GM21447 (cell line): ENCODE measurements around the gene PRTN3.

Experiments
- ATAC-seq: cut with Tn5 transposase; IDR thresholded peaks from one replicate; pipeline ENCODE4 v1.9.1; 2021; ENCODE audit not compliant: unreplicated experiment

PRTN3 gene

DNA sequence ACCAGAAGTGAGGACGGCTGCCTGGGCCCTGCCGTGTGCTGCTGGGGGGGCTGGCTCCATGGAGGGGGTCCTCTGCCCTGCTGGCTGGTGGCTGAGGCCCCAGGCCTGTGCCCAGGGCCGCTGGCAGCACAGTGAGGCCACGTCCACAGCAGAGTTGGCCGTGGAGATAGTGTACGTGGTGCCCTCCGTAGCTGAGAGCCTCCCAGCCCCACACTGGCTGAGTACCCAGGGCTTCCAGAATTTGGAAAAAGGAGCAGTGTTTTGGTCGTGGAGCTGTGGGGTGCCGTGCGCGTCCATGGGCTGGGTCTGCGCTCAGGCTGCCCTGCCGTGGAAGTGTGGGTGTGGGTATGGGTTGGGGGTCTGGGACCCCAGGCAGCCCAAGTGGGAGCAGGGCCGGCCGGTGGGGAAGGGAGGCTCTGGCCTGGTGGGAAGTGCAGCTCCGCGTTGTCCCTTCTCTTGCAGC, 37.7 kb upstream of the PRTN3 start:
- ATAC-seq: no peak

DNA sequence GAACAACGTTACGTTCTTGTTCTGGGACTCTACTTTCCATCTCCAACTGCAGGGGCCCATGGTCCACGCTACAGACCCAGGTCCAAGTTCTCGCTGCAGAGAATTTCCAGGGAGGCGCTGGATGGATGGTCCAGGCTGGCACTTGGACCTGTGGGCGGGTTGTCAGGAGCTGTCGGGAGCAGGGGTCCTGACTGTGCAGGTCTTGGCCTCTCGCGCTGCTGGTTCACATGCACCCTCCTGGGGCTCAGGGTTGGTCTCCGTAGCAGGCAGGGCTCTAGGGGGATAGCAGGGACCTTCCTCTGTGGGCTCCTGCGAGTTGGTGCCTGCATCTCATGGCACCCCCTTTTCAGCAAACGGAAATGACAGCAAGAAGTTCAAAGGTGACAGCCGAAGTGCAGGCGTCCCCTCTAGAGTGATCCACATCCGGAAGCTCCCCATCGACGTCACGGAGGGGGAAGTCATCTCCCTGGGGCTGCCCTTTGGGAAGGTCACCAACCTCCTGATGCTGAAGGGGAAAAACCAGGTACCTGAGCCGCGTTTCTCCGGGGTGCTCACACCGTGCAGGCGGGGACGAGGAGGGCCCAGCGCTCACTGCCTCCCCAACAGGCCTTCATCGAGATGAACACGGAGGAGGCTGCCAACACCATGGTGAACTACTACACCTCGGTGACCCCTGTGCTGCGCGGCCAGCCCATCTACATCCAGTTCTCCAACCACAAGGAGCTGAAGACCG, 36.9 kb upstream of the PRTN3 start:
- no peak for ATAC-seq

DNA sequence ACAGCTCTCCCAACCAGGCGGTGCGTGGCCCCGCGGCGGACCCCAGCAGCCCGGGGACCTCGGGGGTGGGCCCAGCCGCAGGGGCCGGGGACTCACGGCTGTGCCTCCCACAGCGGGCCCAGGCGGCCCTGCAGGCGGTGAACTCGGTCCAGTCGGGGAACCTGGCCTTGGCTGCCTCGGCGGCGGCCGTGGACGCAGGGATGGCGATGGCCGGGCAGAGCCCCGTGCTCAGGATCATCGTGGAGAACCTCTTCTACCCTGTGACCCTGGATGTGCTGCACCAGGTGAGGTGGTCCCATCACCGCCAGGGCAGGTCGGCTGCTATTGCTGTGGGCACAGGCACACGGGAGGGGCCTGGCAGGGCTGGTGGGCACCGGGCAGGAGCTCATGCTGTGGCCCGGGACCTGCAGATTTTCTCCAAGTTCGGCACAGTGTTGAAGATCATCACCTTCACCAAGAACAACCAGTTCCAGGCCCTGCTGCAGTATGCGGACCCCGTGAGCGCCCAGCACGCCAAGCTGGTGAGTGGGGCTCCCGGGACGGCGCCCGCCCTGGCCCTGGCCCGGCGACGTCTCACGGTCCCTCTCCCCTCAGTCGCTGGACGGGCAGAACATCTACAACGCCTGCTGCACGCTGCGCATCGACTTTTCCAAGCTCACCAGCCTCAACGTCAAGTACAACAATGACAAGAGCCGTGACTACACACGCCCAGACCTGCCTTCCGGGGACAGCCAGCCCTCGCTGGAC, 36.2 kb upstream of the PRTN3 start:
- no peak for ATAC-seq

DNA sequence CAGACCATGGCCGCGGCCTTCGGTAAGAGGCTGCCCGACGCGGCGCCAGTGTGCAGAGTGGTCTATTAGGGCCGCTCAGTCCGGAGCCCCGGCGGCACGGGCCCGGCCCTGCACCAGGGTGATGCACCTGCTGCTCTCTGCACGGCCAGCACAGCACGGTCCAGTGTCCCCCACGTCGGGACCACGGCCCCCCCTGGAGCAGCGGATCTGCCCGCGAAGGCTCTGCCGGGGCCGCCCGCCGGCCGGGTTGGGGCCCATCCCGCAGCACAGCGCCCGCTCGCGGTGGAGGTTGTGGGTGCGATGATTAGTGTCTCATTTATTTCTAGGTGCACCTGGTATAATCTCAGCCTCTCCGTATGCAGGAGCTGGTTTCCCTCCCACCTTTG, 35.6 kb upstream of the PRTN3 start:
- ATAC-seq: no peak

DNA sequence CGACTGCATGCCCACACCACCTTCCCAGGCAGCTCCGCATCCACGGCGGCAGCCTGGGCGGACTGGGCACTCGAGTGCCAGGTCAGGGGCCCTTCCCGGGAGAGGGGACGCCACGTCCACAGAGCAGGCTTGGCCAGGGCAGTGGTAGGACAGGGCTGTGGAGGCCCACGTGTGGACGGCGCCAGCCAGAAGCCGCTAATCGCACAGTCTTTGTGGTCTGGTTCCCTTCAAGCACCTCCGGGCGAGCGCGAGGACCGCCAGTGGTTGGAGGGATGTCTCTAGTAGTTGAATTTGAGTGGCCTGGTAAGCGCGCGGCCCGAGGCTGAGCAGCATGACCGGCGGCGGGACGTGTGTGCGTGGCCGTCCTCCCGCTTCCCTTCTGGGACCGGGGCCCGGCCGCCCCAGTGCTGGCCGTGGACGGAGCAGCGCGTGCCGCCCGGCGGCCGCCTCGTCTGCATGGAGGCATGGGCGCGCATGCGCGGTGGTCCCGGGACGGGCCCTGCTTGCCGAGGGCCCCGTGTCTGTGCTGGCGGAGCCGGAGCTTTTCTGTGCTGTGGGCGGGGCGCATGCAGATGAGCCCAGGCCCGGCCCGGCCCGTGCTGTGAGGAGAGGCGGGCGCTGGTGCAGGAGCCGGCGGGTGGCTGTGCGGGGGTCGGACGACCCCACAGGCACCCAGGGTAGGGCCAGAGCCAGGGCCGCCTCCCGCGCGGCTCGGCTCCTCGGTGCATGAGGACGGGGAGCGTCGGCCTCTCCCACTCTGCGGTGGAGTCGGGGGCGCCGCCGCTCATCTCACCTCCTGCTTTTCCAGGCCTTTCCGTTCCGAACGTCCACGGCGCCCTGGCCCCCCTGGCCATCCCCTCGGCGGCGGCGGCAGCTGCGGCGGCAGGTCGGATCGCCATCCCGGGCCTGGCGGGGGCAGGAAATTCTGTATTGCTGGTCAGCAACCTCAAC, 34.9 kb upstream of the PRTN3 start:
- ATAC-seq: no peak

DNA sequence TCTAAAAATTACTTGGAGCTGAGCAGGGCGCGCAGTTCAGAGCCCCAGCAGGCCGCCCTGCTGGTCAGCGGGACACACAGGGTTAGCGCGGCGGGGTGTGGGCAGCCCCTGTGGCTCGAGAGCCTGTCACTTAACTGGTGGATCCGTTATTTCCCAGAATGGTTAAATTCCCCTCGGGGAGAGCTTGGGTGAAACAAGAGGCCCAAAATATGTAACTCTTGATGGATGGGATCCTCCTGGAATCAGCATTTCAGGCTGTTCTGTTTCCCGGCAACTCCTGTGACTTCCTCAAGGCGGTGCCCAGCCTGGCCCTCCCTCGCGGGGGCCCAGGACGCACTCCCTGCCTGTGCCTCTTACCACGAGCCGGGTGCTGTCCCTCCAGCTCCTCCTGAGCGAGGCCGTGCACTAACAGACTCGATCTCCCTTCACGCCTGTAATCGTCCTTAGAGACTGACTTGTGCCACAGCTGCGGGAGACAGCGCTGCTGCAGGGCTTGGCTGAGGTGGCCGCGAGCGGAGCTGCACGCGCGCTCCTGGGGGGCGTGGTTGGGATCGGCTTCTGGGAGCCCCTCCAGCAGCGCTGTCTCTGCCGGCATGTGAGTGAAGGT, 33.9 kb upstream of the PRTN3 start:
- no peak for ATAC-seq

DNA sequence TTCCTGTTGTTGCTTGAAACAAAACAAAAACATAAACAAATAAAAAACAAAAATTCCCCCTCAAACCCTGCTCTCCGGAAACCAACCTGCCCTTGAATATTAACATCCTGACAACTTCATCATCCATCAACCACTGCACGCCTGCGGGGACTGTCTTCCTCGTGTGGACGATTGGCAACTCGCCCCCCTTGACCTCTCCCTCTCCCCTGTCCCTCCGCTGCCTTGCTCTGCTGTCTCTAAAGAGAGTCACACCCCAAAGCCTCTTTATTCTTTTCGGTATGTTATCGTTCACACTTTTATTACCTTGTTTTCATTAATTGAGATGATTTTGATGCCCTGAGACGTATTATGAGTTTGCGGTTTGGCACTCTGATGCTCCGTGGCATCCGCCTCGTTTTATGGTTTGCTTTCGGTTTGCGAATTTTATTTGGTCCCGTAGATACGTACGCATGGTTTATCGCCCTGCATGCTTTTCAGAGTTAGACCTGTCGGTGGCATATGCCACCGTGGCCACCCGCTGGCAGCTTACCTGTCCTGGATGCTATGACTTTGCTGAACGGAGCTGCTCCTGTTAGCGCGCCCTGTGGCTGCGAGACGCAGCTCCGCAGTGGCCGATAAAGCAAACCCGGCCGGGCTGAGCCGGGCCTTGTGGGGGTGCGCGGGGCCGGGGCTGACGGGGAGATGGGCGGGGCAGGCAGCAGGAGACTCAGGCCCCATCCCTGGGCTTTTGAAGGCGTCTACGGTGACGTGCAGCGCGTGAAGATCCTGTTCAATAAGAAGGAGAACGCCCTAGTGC, 33.0 kb upstream of the PRTN3 start:
- ATAC-seq: no peak

DNA sequence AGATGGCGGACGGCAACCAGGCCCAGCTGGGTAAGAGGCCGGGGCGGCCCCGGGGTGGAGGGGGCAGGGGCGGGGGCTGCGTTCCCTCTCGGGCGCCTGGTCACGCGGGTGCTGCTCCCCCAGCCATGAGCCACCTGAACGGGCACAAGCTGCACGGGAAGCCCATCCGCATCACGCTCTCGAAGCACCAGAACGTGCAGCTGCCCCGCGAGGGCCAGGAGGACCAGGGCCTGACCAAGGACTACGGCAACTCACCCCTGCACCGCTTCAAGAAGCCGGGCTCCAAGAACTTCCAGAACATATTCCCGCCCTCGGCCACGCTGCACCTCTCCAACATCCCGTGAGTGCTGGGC, 32.4 kb upstream of the PRTN3 start:
- no peak for ATAC-seq

DNA sequence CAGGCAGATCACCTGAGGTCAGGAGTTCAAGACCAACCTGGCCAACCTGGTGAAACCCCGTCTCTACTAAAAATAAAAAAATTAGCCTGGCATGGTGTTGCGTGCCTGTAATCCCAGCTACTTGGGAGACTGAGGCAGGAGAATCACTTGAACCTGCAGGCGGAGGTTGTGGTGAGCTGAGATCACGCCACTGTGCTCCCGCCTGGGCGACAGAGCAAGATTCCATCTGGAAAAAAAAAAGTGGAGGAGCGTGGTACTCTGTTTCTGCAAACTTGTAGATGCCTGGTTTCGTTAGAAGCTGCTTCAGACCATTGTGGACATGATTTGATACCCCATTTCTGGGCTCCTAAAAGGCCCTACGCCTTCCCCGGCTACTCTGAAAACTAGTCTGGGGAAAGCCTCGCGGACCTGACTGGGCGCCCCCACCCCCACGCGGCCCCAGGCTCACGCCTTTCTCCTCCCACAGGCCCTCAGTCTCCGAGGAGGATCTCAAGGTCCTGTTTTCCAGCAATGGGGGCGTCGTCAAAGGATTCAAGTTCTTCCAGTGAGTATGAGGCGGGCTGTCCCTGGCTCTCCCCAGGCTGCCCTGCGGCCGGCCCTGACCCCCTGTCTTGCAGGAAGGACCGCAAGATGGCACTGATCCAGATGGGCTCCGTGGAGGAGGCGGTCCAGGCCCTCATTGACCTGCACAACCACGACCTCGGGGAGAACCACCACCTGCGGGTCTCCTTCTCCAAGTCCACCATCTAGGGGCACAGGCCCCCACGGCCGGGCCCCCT, 30.5 kb upstream of the PRTN3 start:
- no peak for ATAC-seq

DNA sequence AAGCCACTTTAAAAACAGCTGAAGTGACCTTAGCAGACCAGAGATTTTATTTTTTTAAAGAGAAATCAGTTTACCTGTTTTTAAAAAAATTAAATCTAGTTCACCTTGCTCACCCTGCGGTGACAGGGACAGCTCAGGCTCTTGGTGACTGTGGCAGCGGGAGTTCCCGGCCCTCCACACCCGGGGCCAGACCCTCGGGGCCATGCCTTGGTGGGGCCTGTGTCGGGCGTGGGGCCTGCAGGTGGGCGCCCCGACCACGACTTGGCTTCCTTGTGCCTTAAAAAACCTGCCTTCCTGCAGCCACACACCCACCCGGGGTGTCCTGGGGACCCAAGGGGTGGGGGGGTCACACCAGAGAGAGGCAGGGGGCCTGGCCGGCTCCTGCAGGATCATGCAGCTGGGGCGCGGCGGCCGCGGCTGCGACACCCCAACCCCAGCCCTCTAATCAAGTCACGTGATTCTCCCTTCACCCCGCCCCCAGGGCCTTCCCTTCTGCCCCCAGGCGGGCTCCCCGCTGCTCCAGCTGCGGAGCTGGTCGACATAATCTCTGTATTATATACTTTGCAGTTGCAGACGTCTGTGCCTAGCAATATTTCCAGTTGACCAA, 29.8 kb upstream of the PRTN3 start:
- ATAC-seq: no peak

DNA sequence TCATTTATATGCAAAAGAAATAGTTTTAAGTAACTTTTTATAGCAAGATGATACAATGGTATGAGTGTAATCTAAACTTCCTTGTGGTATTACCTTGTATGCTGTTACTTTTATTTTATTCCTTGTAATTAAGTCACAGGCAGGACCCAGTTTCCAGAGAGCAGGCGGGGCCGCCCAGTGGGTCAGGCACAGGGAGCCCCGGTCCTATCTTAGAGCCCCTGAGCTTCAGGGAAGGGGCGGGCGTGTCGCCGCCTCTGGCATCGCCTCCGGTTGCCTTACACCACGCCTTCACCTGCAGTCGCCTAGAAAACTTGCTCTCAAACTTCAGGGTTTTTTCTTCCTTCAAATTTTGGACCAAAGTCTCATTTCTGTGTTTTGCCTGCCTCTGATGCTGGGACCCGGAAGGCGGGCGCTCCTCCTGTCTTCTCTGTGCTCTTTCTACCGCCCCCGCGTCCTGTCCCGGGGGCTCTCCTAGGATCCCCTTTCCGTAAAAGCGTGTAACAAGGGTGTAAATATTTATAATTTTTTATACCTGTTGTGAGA, 29.2 kb upstream of the PRTN3 start:
- no peak for ATAC-seq

DNA sequence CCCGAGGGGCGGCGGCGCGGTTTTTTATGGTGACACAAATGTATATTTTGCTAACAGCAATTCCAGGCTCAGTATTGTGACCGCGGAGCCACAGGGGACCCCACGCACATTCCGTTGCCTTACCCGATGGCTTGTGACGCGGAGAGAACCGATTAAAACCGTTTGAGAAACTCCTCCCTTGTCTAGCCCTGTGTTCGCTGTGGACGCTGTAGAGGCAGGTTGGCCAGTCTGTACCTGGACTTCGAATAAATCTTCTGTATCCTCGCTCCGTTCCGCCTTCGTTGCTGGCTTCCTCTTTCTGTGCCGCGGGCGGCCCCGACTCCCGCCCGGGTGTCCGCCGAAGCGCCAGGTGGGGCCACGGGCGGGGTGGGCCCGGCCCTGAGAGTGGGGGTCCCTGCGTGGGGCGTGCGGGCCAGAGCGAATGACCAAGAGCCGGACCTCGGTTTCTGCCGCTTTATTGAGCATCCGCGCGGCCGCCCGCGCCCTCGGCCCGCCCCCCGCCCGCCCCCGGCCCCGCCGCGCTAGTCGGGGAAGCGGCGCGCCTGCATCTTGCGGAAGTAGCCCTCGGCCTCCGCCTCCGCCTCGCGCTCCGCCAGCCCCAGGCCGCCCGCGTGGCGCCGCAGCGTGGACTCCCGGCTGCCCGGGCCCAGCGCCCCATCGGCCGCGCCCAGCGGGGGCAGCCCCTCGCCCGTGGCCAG, 28.6 kb upstream of the PRTN3 start:
- ATAC-seq: no peak

DNA sequence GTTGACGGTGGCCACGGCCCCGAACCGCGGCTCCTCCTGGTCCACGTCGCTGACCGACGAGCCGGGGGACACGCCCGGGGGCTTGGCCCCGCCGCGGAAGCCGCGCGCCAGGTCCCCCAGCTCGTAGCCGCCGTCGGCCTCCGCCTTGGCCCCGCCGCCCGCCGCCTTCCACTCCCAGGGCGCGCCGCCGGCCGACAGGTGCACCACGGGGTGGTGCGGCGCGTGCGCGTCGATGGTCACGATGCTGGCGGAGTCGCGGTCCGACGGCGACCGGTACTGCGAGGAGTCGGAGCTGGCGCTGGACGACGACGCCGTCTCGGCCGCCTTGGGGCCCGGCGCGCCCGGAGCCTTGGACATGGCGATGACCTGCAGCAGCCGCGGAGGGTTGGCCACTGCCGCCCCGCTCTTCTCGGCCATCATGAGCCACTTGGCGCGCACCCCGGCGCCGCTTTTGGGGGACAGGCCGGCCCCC, 28.0 kb upstream of the PRTN3 start:
- ATAC-seq: no peak

DNA sequence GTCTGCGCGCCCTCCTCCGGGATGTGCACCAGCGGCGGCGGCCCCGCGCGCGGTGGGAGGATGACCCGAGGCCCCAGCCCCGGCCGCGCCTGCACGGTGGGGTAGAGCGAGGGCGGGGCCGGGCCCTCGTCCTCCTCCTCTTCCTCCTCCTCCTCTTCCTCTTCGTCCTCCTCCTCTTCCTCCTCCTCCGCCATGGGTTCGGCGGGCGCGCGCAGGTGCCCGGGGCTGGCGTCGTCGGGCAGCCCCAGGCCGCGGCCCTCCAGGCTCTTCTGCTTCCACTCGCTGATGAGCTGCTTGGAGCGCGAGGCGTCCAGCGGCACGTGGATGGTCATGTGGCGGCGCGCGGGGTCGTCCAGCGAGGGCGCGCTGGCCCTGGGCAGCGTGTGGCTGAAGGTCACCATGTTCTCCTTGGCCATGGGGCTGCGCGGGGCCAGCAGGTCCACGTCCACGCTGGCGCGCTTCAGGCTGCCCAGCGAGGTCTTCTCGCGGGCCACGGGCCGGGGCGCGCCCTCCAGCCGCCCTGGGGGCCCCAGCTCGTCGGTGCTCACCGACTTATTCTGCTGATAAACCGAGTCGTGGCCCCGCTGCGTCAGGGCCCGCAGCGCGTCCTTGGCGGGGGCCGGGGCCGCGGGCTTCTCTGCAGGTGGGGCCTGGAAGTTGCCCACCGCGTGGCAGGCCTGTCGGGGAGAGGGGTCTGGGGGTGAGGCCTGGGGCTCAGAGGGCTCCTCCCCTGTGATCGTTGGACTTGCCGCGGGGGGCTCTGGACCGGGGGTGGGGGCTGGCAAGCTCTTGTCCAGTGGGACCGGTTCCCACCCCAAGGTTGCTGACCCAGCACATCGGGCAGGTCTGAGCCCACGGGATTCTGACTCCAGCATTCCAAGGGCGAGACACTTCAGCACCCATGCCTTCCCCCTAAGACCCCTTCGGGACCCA, 27.3 kb upstream of the PRTN3 start:
- ATAC-seq: no peak

DNA sequence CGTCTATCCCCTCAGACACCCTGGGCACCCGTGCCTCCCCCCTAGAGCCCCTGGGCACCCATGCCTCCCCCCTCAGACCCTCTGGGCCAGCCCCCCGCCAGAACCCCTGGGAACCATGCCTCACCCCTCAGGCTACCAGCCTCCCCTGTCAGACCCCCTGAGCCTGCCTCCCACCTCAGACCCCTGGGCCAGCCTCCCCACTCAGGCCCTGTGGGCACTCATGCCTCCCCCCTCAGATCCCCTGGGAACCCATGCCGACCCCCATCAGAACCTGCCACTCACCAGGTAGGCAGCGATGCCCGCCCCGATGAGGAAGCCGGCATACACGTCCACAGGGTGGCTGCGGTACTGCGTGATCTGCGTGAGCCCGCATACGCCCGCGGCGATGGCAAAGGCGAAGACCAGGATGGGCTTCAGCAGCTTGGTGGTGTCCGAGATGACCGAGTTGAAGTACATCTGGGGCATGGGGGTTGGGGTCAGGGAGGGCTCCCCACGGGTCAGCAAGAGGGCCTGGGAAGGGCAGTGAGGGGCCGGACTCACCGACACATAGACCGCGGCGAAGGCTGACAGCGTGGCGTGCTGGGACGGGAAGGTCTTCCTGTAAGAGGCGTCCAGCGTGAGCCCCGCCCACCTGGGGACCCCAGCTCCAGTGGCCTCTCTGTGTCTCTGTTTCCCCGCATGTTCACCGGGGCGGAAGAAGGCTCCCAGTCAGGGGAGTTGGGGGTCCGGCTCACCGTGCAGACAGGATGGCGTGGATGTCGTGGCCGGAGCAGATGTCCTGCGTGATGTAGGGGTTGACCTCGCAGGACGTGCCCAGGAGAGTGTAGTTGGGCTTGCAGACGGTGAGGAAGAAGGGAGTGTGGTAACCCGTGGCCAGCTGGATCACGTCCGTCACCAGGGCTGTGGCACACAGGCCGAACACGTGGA, 26.4 kb upstream of the PRTN3 start:
- ATAC-seq: no peak
